Thymus (tissue), 11 donors: Measurements from ENCODE around the gene PDIA3. TPM values are rescaled to one million over a fixed set of nuclear protein-coding genes. Genes with fewer than 3 reads are reported as not detected.

Experiments
- DNase-seq, 9 donors: peaks; one replicate each; pipeline ENCODE4 v3.0.0-alpha.2; 2013; ENCODE audit warnings: low spot score in 9 of 9, low read depth in 6 of 9, missing footprints in 1 of 9
- H3K27ac ChIP-seq, 2 donors: one replicate each; pipeline ENCODE4 v1.5.1; 2013; ENCODE audit warnings: control low read depth in 1 of 2, low read depth in 1 of 2, low read length in 1 of 2, mild to moderate bottlenecking in 1 of 2, moderate library complexity in 1 of 2
- H3K27me3 ChIP-seq, 2 donors: one replicate each; pipeline ENCODE4 v1.5.1; 2013; ENCODE audit warnings: low read length in 1 of 2; ENCODE audit not compliant: control insufficient read depth in 2 of 2, insufficient read depth in 1 of 2
- H3K36me3 ChIP-seq, 2 donors: one replicate each; pipeline ENCODE4 v1.5.1; 2013; ENCODE audit warnings: low read length in 1 of 2, mild to moderate bottlenecking in 1 of 2, moderate library complexity in 1 of 2; ENCODE audit not compliant: control insufficient read depth in 2 of 2, insufficient read depth in 2 of 2
- H3K4me1 ChIP-seq, 2 donors: one replicate each; pipeline ENCODE4 v1.5.1; 2013; ENCODE audit warnings: low read length in 2 of 2; ENCODE audit not compliant: control insufficient read depth in 2 of 2, insufficient read depth in 2 of 2
- H3K4me3 ChIP-seq, 2 donors: one replicate each; pipeline ENCODE4 v1.5.1; 2013; ENCODE audit warnings: low read length in 2 of 2, control low read depth in 1 of 2, mild to moderate bottlenecking in 1 of 2
- H3K9me3 ChIP-seq, 2 donors: one replicate each; pipeline ENCODE4 v1.5.1; 2013; ENCODE audit warnings: low read length in 1 of 2, mild to moderate bottlenecking in 1 of 2; ENCODE audit not compliant: control insufficient read depth in 2 of 2, insufficient read depth in 1 of 2
- WGBS: extraction: QIAGEN DNeasy Blood & Tissue Kit; methylation state at CpG from one replicate; pipeline ENCODE4 v1.1.7; 2013; 5-methylcytosine and 5-hydroxymethylcytosine counted together
- polyA plus RNA-seq: library from polyadenylated mRNA; stranded (reverse); fragments of 200-250 nt; gene quantifications from one replicate; pipeline ENCODE4 v1.2.3, GENCODE V29; 2013
- total RNA-seq: library from RNA; stranded (reverse); fragments of 120-200 nt; gene quantifications from one replicate; pipeline ENCODE4 v1.2.4, GENCODE V29; 2013
- donor health status: healthy.

The PDIA3 gene
- total and polyA plus RNA-seq, 2 donors = 102 to 209 TPM

GRCh38 chr15:43772624-43773023, 26.4 kb downstream of the PDIA3 start:
- H3K36me3 ChIP-seq = peaks cover 26 to 58% of the 10 kb centered on the region in 2 donors
- H3K27ac ChIP-seq = no peak overlapping the region
- peaks cover 2 to 11% of the 10 kb centered on the region in 2 donors for H3K4me1 ChIP-seq
- no peak for DNase-seq
- H3K9me3 ChIP-seq = no peaks in the 10 kb centered on the region
- H3K27me3 ChIP-seq = peaks cover 0 to 7% of the 10 kb centered on the region in 2 donors
- no peak overlapping the region for H3K4me3 ChIP-seq

- Histone ChIP-seq H3K9me3 (no peaks in the 10 kb centered on the region), H3K27ac (no peak overlapping the region), H3K4me3 (no peak overlapping the region), H3K4me1 (peaks cover 2 to 14% of the 10 kb centered on the region in 2 donors), H3K36me3 (peaks cover 17 to 45% of the 10 kb centered on the region in 2 donors), H3K27me3 (peaks cover 0 to 7% of the 10 kb centered on the region in 2 donors)
- WGBS = 94% methylated on average over 4 of the region's 4 CpGs
- no peak for DNase-seq
These were observed 27.8 kb downstream of the PDIA3 start for GRCh38 chr15:43774062-43774461.

GRCh38 chr15:43775411-43775965, 29.2 kb downstream of the PDIA3 start:
- Histone ChIP-seq H3K36me3 (peaks cover 13 to 32% of the 10 kb centered on the region in 2 donors), H3K27ac (no peak overlapping the region), H3K9me3 (no peaks in the 10 kb centered on the region), H3K4me1 (peaks cover 2 to 14% of the 10 kb centered on the region in 2 donors), H3K27me3 (peaks cover 0 to 7% of the 10 kb centered on the region in 2 donors), H3K4me3 (no peak overlapping the region)
- 100% methylated on average over 1 of the region's 1 CpG for WGBS
- no peak for DNase-seq

- no peaks in the 10 kb centered on the region for H3K9me3 ChIP-seq
- DNase-seq = peak in 2 of 9 donors; percentile 20 to 42
- WGBS = 62% methylated on average over 35 of the region's 35 CpGs
These were observed 30.0 kb downstream of the PDIA3 start for GRCh38 chr15:43776101-43776717.

GRCh38 chr15:43776718-43777266, 30.6 kb downstream of the PDIA3 start, which contains the start of gene ELL3:
Gene ELL3, minus strand, starts transcription at chr15:43776966. Its CDS starts 65 bp downstream, at chr15:43776901.
- Histone ChIP-seq H3K36me3 (peaks cover 7 to 21% of the 10 kb centered on the region in 2 donors), H3K4me3 (peak within 1 kb of the TSS; percentile 62 to 71), H3K4me1 (peaks cover 2 to 14% of the 10 kb centered on the region in 2 donors), H3K9me3 (no peaks in the 10 kb centered on the region), H3K27me3 (peaks cover 0 to 7% of the 10 kb centered on the region in 2 donors), H3K27ac (peak within 1 kb of the TSS; percentile 61 to 88)
- WGBS = 5% methylated on average over 41 of the region's 41 CpGs
- DNase-seq = peak in 5 of 9 donors; percentile 70 to 81 (median 79)

More at GRCh38 chr15:43776101-43776717, 30.0 kb downstream of the PDIA3 start:
- Histone ChIP-seq H3K4me3 (peak overlapping the region; percentile 62 to 71), H3K27ac (peak overlapping the region; percentile 7 to 46), H3K4me1 (peaks cover 2 to 14% of the 10 kb centered on the region in 2 donors), H3K27me3 (peaks cover 0 to 7% of the 10 kb centered on the region in 2 donors), H3K36me3 (peaks cover 13 to 26% of the 10 kb centered on the region in 2 donors)

- peak overlapping the region; percentile 62 to 71 for H3K4me3 ChIP-seq
- peaks cover 4 to 15% of the 10 kb centered on the region in 2 donors for H3K36me3 ChIP-seq
- 3% methylated on average over 31 of the region's 31 CpGs for WGBS
- peak overlapping the region; percentile 61 to 88 for H3K27ac ChIP-seq
- no peaks in the 10 kb centered on the region for H3K9me3 ChIP-seq
- DNase-seq = peak in 7 of 9 donors; percentile 58 to 91 (median 74)
- H3K4me1 ChIP-seq = peaks cover 2 to 14% of the 10 kb centered on the region in 2 donors
- H3K27me3 ChIP-seq = peaks cover 0 to 7% of the 10 kb centered on the region in 2 donors
These were observed 31.2 kb downstream of the PDIA3 start for GRCh38 chr15:43777267-43777914.

- Histone ChIP-seq H3K27me3 (peaks cover 0 to 7% of the 10 kb centered on the region in 2 donors), H3K27ac (no peak overlapping the region), H3K36me3 (peaks cover 0 to 2% of the 10 kb centered on the region in 2 donors), H3K4me3 (no peak overlapping the region), H3K4me1 (peaks cover 2 to 14% of the 10 kb centered on the region in 2 donors), H3K9me3 (no peaks in the 10 kb centered on the region)
- DNase-seq = no peak
- 96% methylated on average over 1 of the region's 1 CpG for WGBS
These were observed 32.8 kb downstream of the PDIA3 start for GRCh38 chr15:43779016-43779415.

- Histone ChIP-seq H3K4me1 (peaks cover 13 to 21% of the 10 kb centered on the region in 2 donors), H3K27me3 (peaks cover 0 to 3% of the 10 kb centered on the region in 2 donors), H3K4me3 (no peak overlapping the region), H3K9me3 (peaks cover 0 to 6% of the 10 kb centered on the region in 2 donors), H3K27ac (no peak overlapping the region), H3K36me3 (peaks cover 11 to 13% of the 10 kb centered on the region in 2 donors)
- DNase-seq = no peak
- 95% methylated on average over 3 of the region's 3 CpGs for WGBS
These were observed 43.2 kb downstream of the PDIA3 start for GRCh38 chr15:43789409-43789808.
